NCI-H2171 treated with DMSO at 0.1 percent for 48 hours (cell line): ENCODE data around the gene LILRA6.
"Not testable (repeated sequence)": the region's sequence is repeated elsewhere in the genome, so short reads cannot be mapped to it uniquely, and the experiment has no call there.

Experiments used
- DNase-seq: peaks from one replicate; lab custom pipeline; 2025; lab: John Stamatoyannopoulos, UW

LILRA6 gene

DNA sequence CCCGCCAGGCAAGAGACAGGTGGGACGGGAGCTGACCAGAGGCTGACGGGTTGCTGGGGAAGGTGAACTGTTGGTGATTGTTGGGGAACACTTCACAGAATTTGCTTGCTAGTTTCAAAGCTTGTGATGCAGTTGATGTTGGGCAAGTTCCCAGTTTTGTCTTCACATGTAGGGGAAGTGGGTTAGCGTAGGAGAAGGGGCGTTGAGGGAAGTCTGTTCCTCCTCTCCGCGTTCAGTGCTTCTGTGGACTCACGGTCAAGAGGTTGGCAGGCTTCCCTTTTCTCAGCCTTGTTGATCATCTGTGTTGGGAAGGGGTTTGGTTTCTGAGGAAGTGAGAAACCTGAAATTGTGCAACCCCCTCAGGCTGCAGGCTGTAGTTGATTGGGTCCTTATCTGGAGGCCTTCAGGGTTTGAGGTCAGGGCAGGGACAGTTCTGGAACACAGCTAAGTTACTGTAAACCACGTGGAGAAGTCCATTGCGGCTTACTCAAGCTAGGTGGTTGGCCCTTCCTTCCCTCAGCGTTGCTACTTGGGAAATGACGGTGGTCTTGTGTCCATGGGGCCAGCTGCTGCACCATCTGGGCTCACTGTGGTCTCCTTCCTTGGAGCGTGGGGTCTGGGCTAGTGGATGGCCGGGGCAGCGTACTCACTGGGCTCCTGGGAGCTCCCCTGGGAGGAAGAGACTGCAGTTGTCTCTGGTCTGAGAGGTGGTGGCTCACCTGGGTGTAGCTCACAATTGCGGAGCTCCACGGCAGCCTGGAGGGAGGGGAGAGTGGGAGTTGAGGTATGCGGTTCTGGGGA, 34.4 kb downstream of the LILRA6 start:
- DNase-seq: no peak

DNA sequence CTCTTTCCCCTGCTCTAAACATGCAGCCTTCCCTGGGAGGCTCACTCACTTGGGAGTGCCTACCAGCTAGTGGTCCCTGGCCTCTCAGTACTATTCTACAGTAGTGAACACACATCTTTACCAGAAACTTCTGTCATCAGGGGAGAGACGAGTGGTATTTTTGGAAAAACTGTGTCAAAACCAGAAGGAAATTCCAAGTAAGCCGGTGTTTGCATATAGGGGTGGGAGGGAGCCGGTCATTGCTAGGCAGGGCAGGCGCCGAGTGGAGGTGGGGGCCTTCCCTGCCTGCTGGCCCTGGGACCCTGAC, 35.0 kb downstream of the LILRA6 start:
- no peak for DNase-seq

DNA sequence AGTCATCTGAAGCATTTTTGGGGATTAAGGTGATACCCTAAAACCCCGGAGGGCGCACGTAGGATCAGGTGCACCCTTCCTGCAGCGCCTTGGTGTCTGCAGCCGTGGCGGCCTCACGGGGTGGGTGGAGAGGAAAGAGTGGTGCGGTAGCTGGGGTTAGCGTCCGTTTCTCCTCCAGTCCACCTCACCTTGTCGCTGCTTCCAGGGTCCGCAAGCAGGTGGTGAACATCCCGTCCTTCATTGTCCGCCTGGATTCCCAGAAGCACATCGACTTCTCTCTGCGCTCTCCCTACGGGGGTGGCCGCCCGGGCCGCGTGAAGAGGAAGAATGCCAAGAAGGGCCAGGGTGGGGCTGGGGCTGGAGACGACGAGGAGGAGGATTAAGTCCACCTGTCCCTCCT, 35.4 kb downstream of the LILRA6 start:
- DNase-seq: not testable (repeated sequence)

- DNase-seq: no peak
Observed at GRCh38 chr19:54206831-54207177, 35.8 kb downstream of the LILRA6 start.

GRCh38 chr19:54206030-54206830, 36.4 kb downstream of the LILRA6 start:
- DNase-seq: no peak

DNA sequence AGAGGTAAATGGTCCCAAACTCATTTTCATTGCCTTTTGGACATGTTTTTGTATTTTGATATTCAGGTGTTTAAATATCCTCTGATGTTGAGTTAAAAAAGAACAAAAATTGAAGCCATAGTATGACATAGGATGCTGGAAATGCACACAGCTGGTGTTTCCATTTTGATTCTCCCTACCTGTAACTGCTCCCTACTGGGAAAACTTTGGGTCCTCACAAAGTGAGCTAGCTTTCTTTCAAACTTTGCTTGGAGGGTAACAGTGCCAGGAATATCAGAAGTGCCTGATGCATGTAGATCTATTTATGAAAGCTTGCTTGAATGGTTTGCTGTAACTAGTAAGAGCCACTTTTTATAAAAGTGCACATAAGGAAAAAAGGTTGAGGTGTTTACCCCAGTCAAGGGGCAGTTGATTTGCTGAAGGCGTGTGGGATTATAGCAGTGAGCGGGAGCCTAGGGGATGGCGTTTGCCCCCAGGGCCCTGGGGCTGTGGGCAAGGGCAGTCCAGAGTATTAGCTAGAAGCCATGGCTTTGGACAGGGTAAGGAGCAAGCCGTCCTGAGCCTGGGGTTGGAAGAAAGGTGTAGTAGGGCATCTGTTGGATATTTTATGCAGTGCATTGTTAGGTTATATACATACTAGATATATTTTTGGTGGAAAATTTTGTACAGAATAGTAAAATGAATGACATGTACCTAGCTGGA, 37.7 kb downstream of the LILRA6 start:
- no peak for DNase-seq

- no peak for DNase-seq
Observed at GRCh38 chr19:54203151-54203611, 39.4 kb downstream of the LILRA6 start.

- no peak for DNase-seq
Observed at GRCh38 chr19:54201980-54202379, 40.6 kb downstream of the LILRA6 start.

GRCh38 chr19:54201172-54201701, 41.4 kb downstream of the LILRA6 start:
- DNase-seq: no peak

DNA sequence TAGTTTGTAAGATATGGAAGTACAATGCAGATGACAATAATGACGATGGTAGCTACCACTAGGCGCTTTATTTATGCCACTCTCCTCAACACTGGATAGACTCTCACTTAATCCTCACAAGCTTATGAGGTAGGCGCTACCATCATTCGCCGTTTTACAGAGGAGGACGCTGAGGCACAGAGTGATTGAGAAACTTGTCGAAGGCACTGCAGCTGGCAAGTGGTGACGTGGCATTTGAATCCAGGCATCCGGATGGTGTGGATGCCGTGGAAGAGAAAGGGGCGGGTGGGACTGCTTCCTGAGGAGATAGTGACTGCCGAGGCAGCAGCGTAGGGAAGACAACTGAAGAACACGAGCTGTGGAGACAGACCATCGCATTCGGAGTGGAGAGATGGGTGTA, 43.2 kb downstream of the LILRA6 start:
- DNase-seq: no peak

DNA sequence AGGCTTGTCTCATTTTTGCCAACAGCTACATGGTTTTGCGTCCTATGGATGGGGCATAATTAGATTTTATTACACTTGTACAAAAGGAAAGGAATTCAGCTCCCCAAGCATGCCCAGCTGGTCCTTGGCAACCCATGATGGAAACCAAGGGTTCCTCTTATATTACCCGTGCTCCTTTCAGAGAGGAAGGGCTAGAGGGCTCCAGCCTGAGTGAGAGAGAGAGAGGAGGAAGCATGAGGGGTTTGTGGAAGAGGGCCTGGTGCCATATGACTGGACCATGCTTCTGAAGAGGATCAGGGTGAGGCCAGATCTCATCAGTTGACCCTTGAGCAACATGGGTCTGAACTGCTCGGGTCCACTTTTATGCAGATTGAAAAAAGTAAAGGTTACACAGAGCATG, 45.5 kb downstream of the LILRA6 start:
- no peak for DNase-seq

DNA sequence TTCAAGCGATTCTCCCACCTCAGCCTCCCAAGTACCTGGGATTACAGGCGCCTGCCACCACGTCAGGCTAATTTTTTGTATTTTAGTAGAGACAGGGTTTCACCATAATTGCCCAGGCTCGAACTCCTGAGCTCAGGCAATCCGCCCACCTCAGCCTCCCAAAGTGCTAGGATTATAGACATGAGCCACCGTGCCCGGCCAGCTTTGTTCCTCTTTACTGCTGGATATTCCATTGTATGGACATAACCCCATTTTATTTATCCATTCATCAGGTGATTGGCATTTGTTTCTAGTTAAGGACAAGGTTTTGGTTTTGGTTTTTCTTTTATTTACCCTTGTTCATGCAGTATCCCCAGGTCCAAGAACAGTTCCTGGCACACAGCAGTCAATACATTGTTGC, 46.1 kb downstream of the LILRA6 start:
- DNase-seq: no peak

DNA sequence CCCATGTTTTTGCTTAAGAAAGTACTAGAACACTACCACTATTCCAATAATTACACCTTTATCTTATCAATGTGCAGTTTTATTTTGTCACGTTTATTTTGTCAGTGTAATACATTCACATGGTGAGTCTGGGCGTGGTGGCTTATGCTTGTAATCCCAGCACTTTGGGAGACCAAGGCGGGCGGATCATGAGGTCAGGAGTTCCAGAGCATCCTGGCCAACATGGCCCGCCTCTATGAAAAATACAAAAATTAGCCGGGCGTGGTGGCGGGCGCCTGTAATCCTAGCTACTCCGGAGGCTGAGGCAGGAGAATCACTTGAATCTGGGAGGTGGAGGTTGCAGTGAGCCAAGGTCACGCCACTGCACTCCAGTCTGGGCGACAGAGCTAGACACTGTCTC, 48.1 kb downstream of the LILRA6 start:
- DNase-seq: not testable (repeated sequence)

GRCh38 chr19:54193011-54193410, 49.6 kb downstream of the LILRA6 start:
- DNase-seq: no peak

GRCh38 chr19:54191811-54192453, 50.7 kb downstream of the LILRA6 start:
- no peak for DNase-seq

GRCh38 chr19:54191011-54191810, 51.4 kb downstream of the LILRA6 start, which contains the start of gene TSEN34:
TSEN34 (plus strand) TSS chr19:54191308; CDS start chr19:54191365, 57 bp downstream.
- DNase-seq: peak; percentile 83

GRCh38 chr19:54190503-54191010, 52.0 kb downstream of the LILRA6 start:
- DNase-seq: peak; percentile 98

- DNase-seq: peak; percentile 100
Observed at GRCh38 chr19:54189735-54190502, 52.7 kb downstream of the LILRA6 start.

GRCh38 chr19:54189145-54189734, 53.4 kb downstream of the LILRA6 start, which contains the start of gene MBOAT7:
MBOAT7 (minus strand) TSS chr19:54189580; CDS start chr19:54188508, 1,072 bp downstream.
- no peak for DNase-seq
